ENCODE results near the gene LCE6A. TPM values are rescaled to one million over a fixed set of nuclear protein-coding genes. Genes with fewer than 3 reads are reported as not detected.

LCE6A gene
- total RNA-seq, 1 donor from 2014 or later = not detected

DNA sequence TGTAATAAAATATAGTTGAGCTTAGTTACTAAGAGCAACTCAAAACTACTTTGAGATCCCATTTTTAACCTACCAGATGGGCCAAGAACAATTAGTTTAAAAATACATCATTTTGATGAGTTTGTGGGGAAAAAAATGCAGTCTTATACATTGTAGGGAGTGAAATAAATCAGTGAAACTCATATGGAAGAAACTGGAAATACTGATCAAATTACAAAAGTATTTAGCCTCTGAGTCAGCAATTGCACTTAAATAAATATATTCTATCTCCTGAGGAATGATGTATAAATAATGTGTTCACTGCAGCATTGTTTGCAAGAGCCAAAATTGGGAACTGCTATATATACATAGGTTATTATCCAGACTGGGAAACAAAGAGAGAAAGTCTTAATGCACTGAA, 30.8 kb downstream of the LCE6A start:
- Mint-ChIP-seq H3K27me3 (no peaks in the 10 kb centered on the region), H3K9me3 (no peaks in the 10 kb centered on the region), H3K4me3 (no peak overlapping the region), H3K36me3 (no peaks in the 10 kb centered on the region), H3K27ac (no peak overlapping the region), H3K4me1 (ENCODE audit: unreplicated experiment) (no peaks in the 10 kb centered on the region)
- no peak for DNase-seq (ENCODE audit: extremely low spot score, unreplicated experiment)
- TF ChIP-seq, protein P1, sequence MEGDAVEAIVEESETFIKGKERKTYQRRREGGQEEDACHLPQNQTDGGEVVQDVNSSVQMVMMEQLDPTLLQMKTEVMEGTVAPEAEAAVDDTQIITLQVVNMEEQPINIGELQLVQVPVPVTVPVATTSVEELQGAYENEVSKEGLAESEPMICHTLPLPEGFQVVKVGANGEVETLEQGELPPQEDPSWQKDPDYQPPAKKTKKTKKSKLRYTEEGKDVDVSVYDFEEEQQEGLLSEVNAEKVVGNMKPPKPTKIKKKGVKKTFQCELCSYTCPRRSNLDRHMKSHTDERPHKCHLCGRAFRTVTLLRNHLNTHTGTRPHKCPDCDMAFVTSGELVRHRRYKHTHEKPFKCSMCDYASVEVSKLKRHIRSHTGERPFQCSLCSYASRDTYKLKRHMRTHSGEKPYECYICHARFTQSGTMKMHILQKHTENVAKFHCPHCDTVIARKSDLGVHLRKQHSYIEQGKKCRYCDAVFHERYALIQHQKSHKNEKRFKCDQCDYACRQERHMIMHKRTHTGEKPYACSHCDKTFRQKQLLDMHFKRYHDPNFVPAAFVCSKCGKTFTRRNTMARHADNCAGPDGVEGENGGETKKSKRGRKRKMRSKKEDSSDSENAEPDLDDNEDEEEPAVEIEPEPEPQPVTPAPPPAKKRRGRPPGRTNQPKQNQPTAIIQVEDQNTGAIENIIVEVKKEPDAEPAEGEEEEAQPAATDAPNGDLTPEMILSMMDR (conservative IDR thresholded peaks at IDR 0.05) = no peak

DNA sequence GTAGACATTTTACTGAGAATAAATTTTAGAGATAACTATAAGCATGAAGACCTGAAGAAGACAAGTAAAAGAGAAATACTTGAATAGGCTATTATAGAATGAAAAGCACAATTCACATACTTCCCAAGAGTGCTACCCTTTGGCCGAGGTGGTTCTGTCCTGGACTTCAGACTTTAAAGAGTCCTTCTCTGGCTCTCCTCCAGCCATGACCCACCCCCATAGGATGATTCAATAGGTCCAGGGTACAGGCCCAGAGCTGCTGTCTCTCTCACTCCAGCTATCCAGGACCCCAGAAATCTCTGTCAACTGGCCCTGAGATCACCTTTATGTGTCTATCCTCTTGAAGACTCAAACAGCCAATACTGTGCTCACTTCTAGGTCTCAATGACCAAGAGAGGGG, 34.2 kb downstream of the LCE6A start:
- no peaks in the 10 kb centered on the region for H3K9me3 Mint-ChIP-seq
- no peak for DNase-seq (ENCODE audit: extremely low spot score, unreplicated experiment)
- H3K27ac Mint-ChIP-seq = no peak overlapping the region
- TF ChIP-seq, protein P1 (conservative IDR thresholded peaks at IDR 0.05) = no peak
- no peak overlapping the region for H3K4me3 Mint-ChIP-seq
- no peaks in the 10 kb centered on the region for H3K4me1 Mint-ChIP-seq (ENCODE audit: unreplicated experiment)
- H3K36me3 Mint-ChIP-seq = no peaks in the 10 kb centered on the region
- H3K27me3 Mint-ChIP-seq = no peaks in the 10 kb centered on the region

- DNase-seq (ENCODE audit: extremely low spot score, unreplicated experiment) = no peak
- H3K4me1 Mint-ChIP-seq (ENCODE audit: unreplicated experiment) = no peaks in the 10 kb centered on the region
- TF ChIP-seq, protein P1 (conservative IDR thresholded peaks at IDR 0.05) = peak; percentile 20
- H3K9me3 Mint-ChIP-seq = no peaks in the 10 kb centered on the region
- H3K36me3 Mint-ChIP-seq = no peaks in the 10 kb centered on the region
- H3K27me3 Mint-ChIP-seq = no peaks in the 10 kb centered on the region
- no peak within 1 kb of the TSS for H3K27ac Mint-ChIP-seq
- no peak within 1 kb of the TSS for H3K4me3 Mint-ChIP-seq
Measured at GRCh38 chr1:152878042-152878441, 35.4 kb downstream of the LCE6A start, which contains the start of gene SMCP. Gene SMCP, plus strand, starts transcription at chr1:152878322. Its CDS starts 6,101 bp downstream, at chr1:152884423.

- no peak for DNase-seq (ENCODE audit: extremely low spot score, unreplicated experiment)
- TF ChIP-seq, protein P1 (conservative IDR thresholded peaks at IDR 0.05) = no peak
- no peak overlapping the region for H3K4me3 Mint-ChIP-seq
- H3K27me3 Mint-ChIP-seq = no peaks in the 10 kb centered on the region
- H3K9me3 Mint-ChIP-seq = no peaks in the 10 kb centered on the region
- no peak overlapping the region for H3K27ac Mint-ChIP-seq
- H3K36me3 Mint-ChIP-seq = no peaks in the 10 kb centered on the region
- no peaks in the 10 kb centered on the region for H3K4me1 Mint-ChIP-seq (ENCODE audit: unreplicated experiment)
Measured at GRCh38 chr1:152879559-152880198, 37.0 kb downstream of the LCE6A start.

DNA sequence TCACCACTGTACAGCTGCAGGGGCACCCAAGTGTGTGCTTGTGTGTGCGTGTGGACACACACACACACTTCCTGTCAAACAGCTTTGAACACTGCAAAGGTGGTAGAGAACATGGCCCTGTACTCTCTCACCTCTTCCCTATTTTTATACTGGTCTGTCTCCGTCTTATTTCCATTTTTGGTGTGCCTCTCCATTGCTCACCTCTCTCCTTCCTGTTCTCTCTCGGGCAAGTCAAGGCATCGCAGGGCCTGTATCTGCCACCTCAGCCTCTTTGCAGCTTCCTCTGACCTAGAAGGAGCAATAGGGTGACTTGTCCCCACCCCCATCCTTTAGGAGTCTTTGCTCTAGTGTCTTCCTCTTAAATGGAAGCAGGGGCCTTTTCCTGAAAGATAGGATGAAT, 37.7 kb downstream of the LCE6A start:
- H3K27ac Mint-ChIP-seq = no peak overlapping the region
- no peaks in the 10 kb centered on the region for H3K36me3 Mint-ChIP-seq
- TF ChIP-seq, protein P1 (conservative IDR thresholded peaks at IDR 0.05) = no peak
- H3K4me3 Mint-ChIP-seq = no peak overlapping the region
- H3K27me3 Mint-ChIP-seq = no peaks in the 10 kb centered on the region
- no peaks in the 10 kb centered on the region for H3K9me3 Mint-ChIP-seq
- H3K4me1 Mint-ChIP-seq (ENCODE audit: unreplicated experiment) = no peaks in the 10 kb centered on the region
- no peak for DNase-seq (ENCODE audit: extremely low spot score, unreplicated experiment)
